ENCODE measurements around the gene MKNK2.

Gene MKNK2

DNA sequence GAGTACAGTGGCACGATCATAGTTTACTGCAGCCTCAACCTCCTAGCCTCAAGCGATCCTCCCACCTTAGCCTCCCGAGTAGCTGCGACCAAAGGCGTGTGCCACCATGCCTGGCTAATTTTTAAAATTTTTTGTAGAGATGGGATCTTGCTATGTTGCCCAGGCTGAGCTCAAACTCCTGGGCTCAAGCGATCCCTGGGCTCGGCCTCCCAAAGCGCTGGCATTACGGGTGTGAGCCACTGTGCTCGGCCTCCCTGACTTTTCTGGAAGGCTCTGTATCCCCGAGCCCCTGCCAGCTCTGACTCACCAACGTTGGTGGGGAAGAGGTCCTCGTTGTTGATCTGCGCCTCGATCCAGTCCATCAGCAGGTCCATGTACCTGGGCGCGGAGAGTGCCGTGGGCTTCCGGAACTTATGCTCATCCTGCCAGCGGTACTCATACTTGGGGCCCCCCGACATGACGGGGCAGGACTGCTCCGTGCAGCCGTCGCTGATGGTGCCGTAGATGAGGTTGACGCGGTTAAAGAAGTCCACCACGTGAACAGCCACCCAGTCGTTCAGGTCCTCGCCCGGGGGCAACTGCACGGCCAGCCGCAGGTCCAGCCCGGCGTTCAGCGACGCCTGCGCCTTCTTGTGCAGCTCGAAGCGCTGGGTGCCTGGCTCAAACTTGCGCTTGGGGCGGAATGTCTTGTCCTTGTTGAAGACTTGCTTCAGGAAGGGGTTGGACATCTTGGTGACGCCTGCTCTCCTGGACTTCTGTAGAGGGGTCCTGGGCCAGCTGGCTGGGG lies 27.0 kb upstream of the MKNK2 start:
- no peak for TF ChIP-seq ZFX (IDR thresholded peaks at IDR 0.05)
- TF ChIP-seq, protein P1, sequence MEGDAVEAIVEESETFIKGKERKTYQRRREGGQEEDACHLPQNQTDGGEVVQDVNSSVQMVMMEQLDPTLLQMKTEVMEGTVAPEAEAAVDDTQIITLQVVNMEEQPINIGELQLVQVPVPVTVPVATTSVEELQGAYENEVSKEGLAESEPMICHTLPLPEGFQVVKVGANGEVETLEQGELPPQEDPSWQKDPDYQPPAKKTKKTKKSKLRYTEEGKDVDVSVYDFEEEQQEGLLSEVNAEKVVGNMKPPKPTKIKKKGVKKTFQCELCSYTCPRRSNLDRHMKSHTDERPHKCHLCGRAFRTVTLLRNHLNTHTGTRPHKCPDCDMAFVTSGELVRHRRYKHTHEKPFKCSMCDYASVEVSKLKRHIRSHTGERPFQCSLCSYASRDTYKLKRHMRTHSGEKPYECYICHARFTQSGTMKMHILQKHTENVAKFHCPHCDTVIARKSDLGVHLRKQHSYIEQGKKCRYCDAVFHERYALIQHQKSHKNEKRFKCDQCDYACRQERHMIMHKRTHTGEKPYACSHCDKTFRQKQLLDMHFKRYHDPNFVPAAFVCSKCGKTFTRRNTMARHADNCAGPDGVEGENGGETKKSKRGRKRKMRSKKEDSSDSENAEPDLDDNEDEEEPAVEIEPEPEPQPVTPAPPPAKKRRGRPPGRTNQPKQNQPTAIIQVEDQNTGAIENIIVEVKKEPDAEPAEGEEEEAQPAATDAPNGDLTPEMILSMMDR (conservative IDR thresholded peaks at IDR 0.05) = no peak
- H3K27ac ChIP-seq = no peak overlapping the region

DNA sequence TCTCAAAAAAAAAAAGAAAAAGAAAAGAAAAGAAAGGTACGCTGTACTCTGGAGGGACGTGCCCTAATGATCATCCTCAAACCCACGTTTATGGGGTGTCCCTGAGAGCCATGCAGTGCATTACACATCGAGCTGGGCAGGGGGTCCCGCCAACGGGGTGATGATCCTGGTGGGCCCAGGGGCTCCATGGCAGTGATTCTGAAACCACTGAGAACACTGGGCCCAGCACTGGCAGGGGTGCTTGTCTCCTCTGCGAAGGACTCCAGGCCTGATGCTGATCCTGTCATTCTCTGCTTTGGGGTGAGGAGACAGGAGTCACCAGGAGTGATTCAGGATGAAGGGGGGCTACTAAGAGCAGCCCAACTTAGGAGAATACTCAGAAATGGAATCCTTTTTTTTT lies 26.4 kb upstream of the MKNK2 start:
- H3K27ac ChIP-seq = no peak overlapping the region
- no peak for TF ChIP-seq ZFX (IDR thresholded peaks at IDR 0.05)
- TF ChIP-seq, protein P1 (conservative IDR thresholded peaks at IDR 0.05) = no peak

DNA sequence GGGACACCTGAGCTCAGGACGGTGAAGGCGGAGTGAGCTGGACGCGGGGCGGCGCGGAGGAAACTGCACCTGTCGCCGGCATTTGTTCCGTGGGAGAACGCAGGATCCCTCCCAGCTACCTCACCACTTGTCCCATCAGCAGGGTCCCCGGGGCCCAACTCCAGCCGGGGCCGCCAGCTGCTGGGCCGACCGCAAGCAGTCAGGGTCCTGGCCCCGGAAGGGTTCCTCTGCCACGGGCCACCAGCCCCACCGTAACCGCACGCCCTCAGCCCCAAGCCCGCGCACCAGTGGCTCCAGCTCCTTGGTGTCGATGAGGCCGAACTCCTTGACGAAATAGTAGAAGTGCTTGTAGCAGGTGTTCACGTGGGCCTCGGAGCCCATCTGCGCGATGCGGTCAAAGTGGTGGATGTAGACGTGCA lies 25.5 kb upstream of the MKNK2 start:
- no peak overlapping the region for H3K27ac ChIP-seq
- no peak for TF ChIP-seq ZFX (IDR thresholded peaks at IDR 0.05)
- TF ChIP-seq, protein P1 (conservative IDR thresholded peaks at IDR 0.05) = no peak

DNA sequence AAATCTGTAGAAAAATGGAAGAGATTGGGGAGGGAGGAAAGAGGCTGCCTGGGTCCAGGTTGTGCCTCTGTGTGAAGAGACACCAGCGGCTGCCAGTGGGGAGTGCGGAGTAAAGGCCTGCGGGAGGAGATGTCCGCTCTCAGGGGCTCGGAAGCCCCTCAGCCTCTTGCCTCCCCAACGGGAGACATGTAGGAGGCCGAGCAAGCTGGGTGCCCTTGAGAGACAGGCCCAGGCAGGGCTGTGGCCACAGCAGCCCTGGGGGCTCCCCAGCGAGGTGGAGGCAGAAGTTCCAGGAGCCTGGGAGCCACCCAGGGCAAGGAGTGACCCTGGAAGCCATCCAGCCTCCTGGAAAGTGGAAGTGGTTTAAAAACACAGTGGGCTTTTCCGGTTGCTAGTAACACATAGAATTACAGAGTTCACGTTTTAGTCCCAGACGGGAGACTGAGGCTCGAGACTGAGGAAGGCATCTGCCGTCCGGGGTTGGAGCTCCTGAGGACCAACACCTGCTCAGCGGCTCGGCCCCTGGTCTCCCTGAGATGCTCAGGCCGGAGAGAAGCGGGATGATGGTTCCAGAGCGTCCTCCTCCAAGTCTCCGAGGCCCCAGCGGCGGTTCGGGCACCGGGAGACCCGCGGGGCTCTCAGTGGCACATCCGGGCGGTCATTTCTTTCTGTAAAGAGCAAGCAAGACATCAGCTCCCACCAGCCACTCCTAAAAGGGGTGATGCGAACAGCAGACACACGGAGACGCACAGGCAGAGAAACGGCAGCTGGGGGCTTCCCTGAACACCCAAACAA lies 21.9 kb upstream of the MKNK2 start:
- no peak overlapping the region for H3K27ac ChIP-seq
- TF ChIP-seq ZFX (IDR thresholded peaks at IDR 0.05) = no peak
- TF ChIP-seq, protein P1 (conservative IDR thresholded peaks at IDR 0.05) = no peak

DNA sequence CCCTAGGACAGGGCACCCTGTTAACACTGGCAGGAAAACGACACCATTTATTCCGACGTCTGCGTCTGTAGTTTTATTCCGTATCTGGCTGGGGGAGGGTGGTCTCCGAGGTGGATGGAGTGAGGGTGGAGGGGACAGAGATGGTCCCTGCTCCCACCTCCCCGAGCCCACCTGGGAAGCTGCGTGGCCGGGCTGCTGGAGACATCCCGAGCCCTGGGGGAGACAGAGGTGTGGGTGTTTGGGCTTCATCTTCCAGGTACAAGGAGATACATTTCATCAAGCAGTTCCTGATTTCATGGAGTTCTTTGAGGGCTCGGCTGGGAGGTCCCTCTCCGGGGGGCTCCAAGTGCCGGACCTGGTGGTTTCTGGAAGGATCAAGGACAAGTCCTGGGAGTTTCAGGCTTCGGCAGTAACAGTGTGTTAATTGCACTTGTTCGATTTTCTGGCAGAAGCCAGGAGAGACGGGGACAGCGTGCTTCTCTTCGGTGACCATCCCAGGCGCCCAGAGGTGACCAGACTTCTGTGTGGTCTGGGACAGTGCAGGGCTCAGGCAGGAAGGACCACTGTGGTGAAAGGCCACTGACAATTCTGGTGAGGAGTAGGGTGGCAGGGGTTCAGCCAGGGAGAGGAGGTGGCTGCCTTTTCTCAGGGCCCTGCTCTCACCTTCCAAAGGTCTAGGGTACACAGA lies 20.1 kb upstream of the MKNK2 start:
- no peak overlapping the region for H3K27ac ChIP-seq
- TF ChIP-seq, protein P1 (conservative IDR thresholded peaks at IDR 0.05) = no peak
- no peak for TF ChIP-seq ZFX (IDR thresholded peaks at IDR 0.05)

DNA sequence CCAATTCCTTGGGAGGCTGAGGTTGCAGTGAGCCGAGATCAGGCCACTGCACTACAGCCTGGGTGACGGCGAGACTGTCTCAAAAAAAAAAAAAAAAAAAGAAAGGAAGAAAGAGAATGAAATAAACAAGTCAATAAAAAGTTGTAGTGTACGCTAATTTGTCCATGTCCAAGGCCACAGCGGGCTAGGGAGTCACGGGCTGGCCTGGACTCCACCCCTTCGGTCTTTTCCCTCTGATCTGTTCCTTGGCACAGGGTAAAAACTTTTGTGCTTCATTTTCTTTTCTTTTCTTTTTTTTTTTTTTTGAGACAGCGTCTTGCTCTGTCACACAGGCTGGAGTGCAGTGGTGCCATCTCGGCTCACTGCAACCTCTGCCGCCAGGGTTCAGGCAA lies 19.4 kb upstream of the MKNK2 start:
- TF ChIP-seq, protein P1 (conservative IDR thresholded peaks at IDR 0.05) = no peak
- no peak overlapping the region for H3K27ac ChIP-seq
